ENCODE measurements around the gene CBL. TPM values are rescaled to one million over a fixed set of nuclear protein-coding genes. Genes with fewer than 3 reads are reported as not detected.

The CBL gene
- total and polyA plus RNA-seq, 10 of the 15 experiments (the other 5 are each of a cell fraction or from before 2014, with no cell fraction given) = 3.9 to 27.1 (median 9.5) TPM

- Histone ChIP-seq H3K4me2 (ENCODE audit: control insufficient read depth, insufficient read depth) (no peak overlapping the region), H3K27me3 (replicated peaks in 1 of 2; ENCODE audit: control insufficient read depth in 2 of 2, insufficient read depth in 2 of 2, low read length in 1 of 2) (0 out of 4 replicates have a peak, but pooled peaks cover 0 to 2% of the 10 kb centered on the region in 2 experiments), H3K9ac (ENCODE audit: control insufficient read depth, insufficient read depth, low read length) (no peak overlapping the region), H3K4me3 (no peak overlapping the region), H3K79me2 (ENCODE audit: control insufficient read depth, insufficient read depth, low read length) (no peaks in the 10 kb centered on the region), H3K4me1 (ENCODE audit: control insufficient read depth, insufficient read depth, low read length) (no peaks in the 10 kb centered on the region), H4K20me1 (ENCODE audit: control insufficient read depth, insufficient read depth) (no peaks in the 10 kb centered on the region), H3K36me3 (ENCODE audit: control insufficient read depth in 2 of 2, insufficient read depth in 2 of 2, low read length in 1 of 2) (no peaks in the 10 kb centered on the region), H3K9me3 (replicated peaks; ENCODE audit: control insufficient read depth, insufficient read depth, low read length) (no peaks in the 10 kb centered on the region), H2AFZ (ENCODE audit: control insufficient read depth, low read depth, low read length) (no peak overlapping the region), H3K27ac (ENCODE audit: control insufficient read depth, insufficient read depth) (no peak overlapping the region)
- RAD21 ChIA-PET (ENCODE audit: unreplicated experiment) = interaction anchor here (0.6 to 1.3 kb wide), 4 partner anchors 10 to 129 kb away, joined by 3 to 6 read pairs (median 6); partner anchors contain the start of genes CBL and VPS11
- FAIRE-seq = no peak
- intact Hi-C loops (cut with micrococcal nuclease; ENCODE audit: unreplicated experiment) = loop anchor here (5.0 kb wide), 2 partner anchors 48 to 88 kb away; partner anchors contain the start of genes ABCG4 and C2CD2L
- ATAC-seq = peak; percentile 79
- WGBS (ENCODE audit: insufficient coverage, insufficient replicate concordance, low lambda C conversion rate, missing lambda C conversion rate) = 5% methylated on average over 6 of the region's 6 CpGs
- in situ Hi-C loops (cut with MboI) = no loop called here
- no peak for DNase-seq (ENCODE audit: low read depth, low spot score)
- SMC1A ChIA-PET (ENCODE audit: uncharacterized antibody, unreplicated experiment) = interaction anchor here (0.6 to 2.2 kb wide), 11 partner anchors 10 to 280 kb away, joined by 3 to 12 read pairs (median 5); partner anchors contain the start of gene CBL
- CTCF ChIA-PET = interaction anchor here (0.5 to 3.5 kb wide), 20 partner anchors 10 to 241 kb away, joined by 3 to 31 read pairs (median 8); partner anchors contain the start of genes CBL, HINFP, NLRX1 and VPS11
- POLR2A ChIA-PET = interaction anchor here (0.6 to 1.5 kb wide), 4 partner anchors 9 to 196 kb away, joined by 3 to 4 read pairs (median 4); no protein-coding TSS in a partner anchor
- no TSS peak for BruUV-seq (replicated peaks)
- TF ChIP-seq BCL3 (IDR thresholded peaks at IDR 0.05; ENCODE audit: borderline replicate concordance, insufficient read depth, low read depth, low read length, poor library complexity, severe bottlenecking) (no peak), USF2 (IDR thresholded peaks at IDR 0.05; ENCODE audit: borderline replicate concordance, low read depth, low read length) (no peak), E4F1 (IDR thresholded peaks at IDR 0.05; ENCODE audit: borderline replicate concordance, partially characterized antibody) (no peak), ZZZ3 (IDR thresholded peaks at IDR 0.05; ENCODE audit: control insufficient read depth, insufficient read length, low read depth) (no peak)
- TF ChIP-seq, protein P1, sequence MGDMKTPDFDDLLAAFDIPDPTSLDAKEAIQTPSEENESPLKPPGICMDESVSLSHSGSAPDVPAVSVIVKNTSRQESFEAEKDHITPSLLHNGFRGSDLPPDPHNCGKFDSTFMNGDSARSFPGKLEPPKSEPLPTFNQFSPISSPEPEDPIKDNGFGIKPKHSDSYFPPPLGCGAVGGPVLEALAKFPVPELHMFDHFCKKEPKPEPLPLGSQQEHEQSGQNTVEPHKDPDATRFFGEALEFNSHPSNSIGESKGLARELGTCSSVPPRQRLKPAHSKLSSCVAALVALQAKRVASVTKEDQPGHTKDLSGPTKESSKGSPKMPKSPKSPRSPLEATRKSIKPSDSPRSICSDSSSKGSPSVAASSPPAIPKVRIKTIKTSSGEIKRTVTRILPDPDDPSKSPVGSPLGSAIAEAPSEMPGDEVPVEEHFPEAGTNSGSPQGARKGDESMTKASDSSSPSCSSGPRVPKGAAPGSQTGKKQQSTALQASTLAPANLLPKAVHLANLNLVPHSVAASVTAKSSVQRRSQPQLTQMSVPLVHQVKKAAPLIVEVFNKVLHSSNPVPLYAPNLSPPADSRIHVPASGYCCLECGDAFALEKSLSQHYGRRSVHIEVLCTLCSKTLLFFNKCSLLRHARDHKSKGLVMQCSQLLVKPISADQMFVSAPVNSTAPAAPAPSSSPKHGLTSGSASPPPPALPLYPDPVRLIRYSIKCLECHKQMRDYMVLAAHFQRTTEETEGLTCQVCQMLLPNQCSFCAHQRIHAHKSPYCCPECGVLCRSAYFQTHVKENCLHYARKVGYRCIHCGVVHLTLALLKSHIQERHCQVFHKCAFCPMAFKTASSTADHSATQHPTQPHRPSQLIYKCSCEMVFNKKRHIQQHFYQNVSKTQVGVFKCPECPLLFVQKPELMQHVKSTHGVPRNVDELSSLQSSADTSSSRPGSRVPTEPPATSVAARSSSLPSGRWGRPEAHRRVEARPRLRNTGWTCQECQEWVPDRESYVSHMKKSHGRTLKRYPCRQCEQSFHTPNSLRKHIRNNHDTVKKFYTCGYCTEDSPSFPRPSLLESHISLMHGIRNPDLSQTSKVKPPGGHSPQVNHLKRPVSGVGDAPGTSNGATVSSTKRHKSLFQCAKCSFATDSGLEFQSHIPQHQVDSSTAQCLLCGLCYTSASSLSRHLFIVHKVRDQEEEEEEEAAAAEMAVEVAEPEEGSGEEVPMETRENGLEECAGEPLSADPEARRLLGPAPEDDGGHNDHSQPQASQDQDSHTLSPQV (IDR thresholded peaks at IDR 0.05) = no peak
- TF ChIP-seq, protein P2, sequence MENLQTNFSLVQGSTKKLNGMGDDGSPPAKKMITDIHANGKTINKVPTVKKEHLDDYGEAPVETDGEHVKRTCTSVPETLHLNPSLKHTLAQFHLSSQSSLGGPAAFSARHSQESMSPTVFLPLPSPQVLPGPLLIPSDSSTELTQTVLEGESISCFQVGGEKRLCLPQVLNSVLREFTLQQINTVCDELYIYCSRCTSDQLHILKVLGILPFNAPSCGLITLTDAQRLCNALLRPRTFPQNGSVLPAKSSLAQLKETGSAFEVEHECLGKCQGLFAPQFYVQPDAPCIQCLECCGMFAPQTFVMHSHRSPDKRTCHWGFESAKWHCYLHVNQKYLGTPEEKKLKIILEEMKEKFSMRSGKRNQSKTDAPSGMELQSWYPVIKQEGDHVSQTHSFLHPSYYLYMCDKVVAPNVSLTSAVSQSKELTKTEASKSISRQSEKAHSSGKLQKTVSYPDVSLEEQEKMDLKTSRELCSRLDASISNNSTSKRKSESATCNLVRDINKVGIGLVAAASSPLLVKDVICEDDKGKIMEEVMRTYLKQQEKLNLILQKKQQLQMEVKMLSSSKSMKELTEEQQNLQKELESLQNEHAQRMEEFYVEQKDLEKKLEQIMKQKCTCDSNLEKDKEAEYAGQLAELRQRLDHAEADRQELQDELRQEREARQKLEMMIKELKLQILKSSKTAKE (IDR thresholded peaks at IDR 0.05; ENCODE audit: low read depth, poor library complexity, severe bottlenecking) = no peak
Measured at GRCh38 chr11:119195680-119196079, 10.5 kb upstream of the CBL start.

Data from GM12878 (cell line).